Sigmoid colon (tissue), 4 donors: ENCODE measurements around the gene EVC.

Experiments
- EP300 ChIP-seq, 4 donors: sonication (generic); formaldehyde crosslinking; IDR thresholded peaks; one replicate each; pipeline ENCODE4 v1.6.1; 2017; ENCODE audit warnings: antibody characterized with exemption in 4 of 4
- POLR2A ChIP-seq, 2 donors: fragments of 450-650 bp; IDR thresholded peaks; one replicate each; pipeline ENCODE4 v1.6.1; 2016; ENCODE audit warnings: antibody characterized with exemption in 2 of 2, mild to moderate bottlenecking in 2 of 2, moderate library complexity in 2 of 2
- POLR2AphosphoS5 ChIP-seq, 4 donors: sonication (generic); formaldehyde crosslinking; IDR thresholded peaks; one replicate each; pipeline ENCODE4 v1.6.1; 2017; ENCODE audit warnings: antibody characterized with exemption in 4 of 4
- TF ChIP-seq, protein P1 (sequence below), 4 experiments: fragments of 450-650 bp in 3 of 4; fragments of 200-600 bp in 1 of 4; IDR thresholded peaks; one replicate each; pipeline ENCODE4 v1.5.1; 2016 to 2019; ENCODE audit warnings: antibody characterized with exemption in 4 of 4, mild to moderate bottlenecking in 3 of 4, moderate library complexity in 2 of 4

DNA sequence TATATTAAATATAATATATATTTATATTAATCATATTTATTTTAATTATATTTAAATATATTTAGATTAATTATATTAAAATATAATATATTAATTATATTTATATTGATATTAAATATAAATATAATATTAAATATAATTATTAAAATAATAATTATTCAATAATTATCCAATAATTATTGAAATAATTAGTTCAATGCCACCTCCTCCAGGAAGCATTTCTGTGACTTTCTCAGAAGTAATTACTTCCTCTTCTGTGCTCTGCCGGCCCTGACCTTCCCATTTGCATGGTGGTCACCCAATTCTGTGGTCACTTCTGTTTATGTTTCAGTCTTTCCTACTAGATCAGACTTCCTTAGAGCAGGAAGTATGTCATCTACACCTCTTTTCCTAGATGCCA is 48.4 kb upstream of the EVC start:
- no peak for TF ChIP-seq POLR2A (IDR thresholded peaks at IDR 0.05)
- TF ChIP-seq, protein P1, sequence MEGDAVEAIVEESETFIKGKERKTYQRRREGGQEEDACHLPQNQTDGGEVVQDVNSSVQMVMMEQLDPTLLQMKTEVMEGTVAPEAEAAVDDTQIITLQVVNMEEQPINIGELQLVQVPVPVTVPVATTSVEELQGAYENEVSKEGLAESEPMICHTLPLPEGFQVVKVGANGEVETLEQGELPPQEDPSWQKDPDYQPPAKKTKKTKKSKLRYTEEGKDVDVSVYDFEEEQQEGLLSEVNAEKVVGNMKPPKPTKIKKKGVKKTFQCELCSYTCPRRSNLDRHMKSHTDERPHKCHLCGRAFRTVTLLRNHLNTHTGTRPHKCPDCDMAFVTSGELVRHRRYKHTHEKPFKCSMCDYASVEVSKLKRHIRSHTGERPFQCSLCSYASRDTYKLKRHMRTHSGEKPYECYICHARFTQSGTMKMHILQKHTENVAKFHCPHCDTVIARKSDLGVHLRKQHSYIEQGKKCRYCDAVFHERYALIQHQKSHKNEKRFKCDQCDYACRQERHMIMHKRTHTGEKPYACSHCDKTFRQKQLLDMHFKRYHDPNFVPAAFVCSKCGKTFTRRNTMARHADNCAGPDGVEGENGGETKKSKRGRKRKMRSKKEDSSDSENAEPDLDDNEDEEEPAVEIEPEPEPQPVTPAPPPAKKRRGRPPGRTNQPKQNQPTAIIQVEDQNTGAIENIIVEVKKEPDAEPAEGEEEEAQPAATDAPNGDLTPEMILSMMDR (IDR thresholded peaks at IDR 0.05) = no peak
- TF ChIP-seq EP300 (IDR thresholded peaks at IDR 0.05) = no peak
- no peak for TF ChIP-seq POLR2AphosphoS5 (IDR thresholded peaks at IDR 0.05)
